ENCODE results near the gene XAGE2. TPM values are rescaled to one million over a fixed set of nuclear protein-coding genes. Genes with fewer than 3 reads are reported as not detected.
A peak's percentile ranks its signal among the peaks of the same experiment; 100 is the strongest.

Gene XAGE2
- total and polyA plus RNA-seq, 9 of the 15 experiments (the other 6 are each of a cell fraction or from before 2014, with no cell fraction given), result 0.14 to 0.36 (median 0.21) TPM; not detected in 6

- TF ChIP-seq SETDB1 (IDR thresholded peaks at IDR 0.05; ENCODE audit: low read length), result no peak
- TF ChIP-seq OTX1 (CRISPR knock-in tag; IDR thresholded peaks at IDR 0.05), result no peak
- TF ChIP-seq ZNF143 (CRISPR knock-in tag; IDR thresholded peaks at IDR 0.05), result no peak
- peak; percentile 49; the same call in 1 of the 2 replicates for TF ChIP-seq MAFG (tag; conservative IDR thresholded peaks at IDR 0.05)
- TF ChIP-seq ZKSCAN3 (CRISPR knock-in tag; IDR thresholded peaks at IDR 0.05), result no peak
- no peak for TF ChIP-seq ZC3H8 (IDR thresholded peaks at IDR 0.05)
- TF ChIP-seq HDAC3 (IDR thresholded peaks at IDR 0.05; ENCODE audit: borderline replicate concordance, partially characterized antibody), result peak; percentile 44
- TF ChIP-seq ZNF212 (CRISPR knock-in tag; IDR thresholded peaks at IDR 0.05), result no peak
- TF ChIP-seq ZBTB49 (CRISPR knock-in tag; IDR thresholded peaks at IDR 0.05; ENCODE audit: borderline replicate concordance), result no peak
- TF ChIP-seq STAG1 (CRISPR knock-in tag; IDR thresholded peaks at IDR 0.05; ENCODE audit: borderline replicate concordance), result no peak
- TF ChIP-seq NFATC3 (IDR thresholded peaks at IDR 0.05), result no peak
- no peak for TF ChIP-seq ZFP36 (IDR thresholded peaks at IDR 0.05; ENCODE audit: low read depth, low read length, partially characterized antibody)
- peak; percentile 18 to 22 for TF ChIP-seq NCOA2 (IDR thresholded peaks at IDR 0.05; ENCODE audit: partially characterized antibody in 2 of 2)
- no peak for TF ChIP-seq ZNF707 (CRISPR knock-in tag; conservative IDR thresholded peaks at IDR 0.05)
- TF ChIP-seq HDGF (IDR thresholded peaks at IDR 0.05), result no peak
- TF ChIP-seq ARID3B (CRISPR knock-in tag; IDR thresholded peaks at IDR 0.05; ENCODE audit: borderline replicate concordance), result no peak
- no peak for TF ChIP-seq ZNF23 (CRISPR knock-in tag; IDR thresholded peaks at IDR 0.05)
- no peak for TF ChIP-seq BRF2 (IDR thresholded peaks at IDR 0.05; ENCODE audit: borderline replicate concordance, insufficient read depth, insufficient read length)
- no peak; the same call in 1 of the 2 replicates for TF ChIP-seq BHLHE40 (IDR thresholded peaks at IDR 0.05; ENCODE audit: low read length)
- peak; percentile 81 for TF ChIP-seq KLF16 (IDR thresholded peaks at IDR 0.05)
- TF ChIP-seq STAT6 (CRISPR knock-in tag; IDR thresholded peaks at IDR 0.05), result no peak
- TF ChIP-seq MTA3 (IDR thresholded peaks at IDR 0.05; ENCODE audit: borderline replicate concordance), result peak; percentile 34; the same call in 1 of the 2 replicates
- TF ChIP-seq NFYB (IDR thresholded peaks at IDR 0.05; ENCODE audit: extremely low read depth, insufficient read length), result no peak
Observed at GRCh38 chrX:52363247-52363883, 5.5 kb upstream of the XAGE2 start (continued).
